HCT116 (cell line): ENCODE data around the gene SFRP2. TPM values are rescaled to one million over a fixed set of nuclear protein-coding genes. Genes with fewer than 3 reads are reported as not detected.

Source experiments
- ATAC-seq: fragments of 200-7000 bp; cut with Tn5 transposase; 2 replicates; pipeline ENCODE4 v1.9.1; 2020; ENCODE audit warnings: mild to moderate bottlenecking, moderate library complexity
- BruUV-seq: library from RNA; stranded (reverse); fragments of 400-500 nt; replicated peaks from 2 replicates; lab custom pipeline; 2021; lab: Mats Ljungman, UMichigan
- CTCF ChIA-PET: fragments of 300-600 bp; sonication (Branson Sonifier 250); formaldehyde crosslinking; loops from one replicate; lab custom pipeline; 2021; ENCODE audit warnings: antibody characterized with exemption; lab: Charles Lee
- POLR2A ChIA-PET: fragments of 300-600, 350-600 bp; sonication (Branson Sonifier 250); formaldehyde crosslinking; loops from one replicate; lab custom pipeline; 2021; ENCODE audit warnings: antibody characterized with exemption; lab: Charles Lee
- RAD21 ChIA-PET, 2 experiments: fragments of 300-600 bp; sonication (Branson Sonifier 250); formaldehyde crosslinking; loops; one replicate each; lab custom pipeline; 2023; ENCODE audit warnings: low total read pairs in 2 of 2; ENCODE audit not compliant: uncharacterized antibody in 2 of 2, unreplicated experiment in 2 of 2, low non-redundant PET in 1 of 2; lab: Charles Lee
- DNase-seq: peaks from one replicate; pipeline ENCODE4 v3.0.0-alpha.2; 2010; ENCODE audit warnings: low read depth, low spot score
- H2AFZ ChIP-seq: fragments of 200-600 bp; shearing (Covaris generic), sonication (generic); 2 replicates; pipeline ENCODE4 v1.6.1; 2017; ENCODE audit warnings: low read depth, mixed run types, mixed read lengths, antibody characterized with exemption, low read length; ENCODE audit not compliant: poor library complexity, severe bottlenecking
- H3K27ac ChIP-seq: 2 replicates; pipeline ENCODE4 v1.5.1; 2012; ENCODE audit warnings: low read depth, low read length
- H3K27me3 ChIP-seq: fragments of 200-600 bp; sonication (generic); 2 replicates; pipeline ENCODE4 v1.6.1; 2016; ENCODE audit warnings: mixed run types, low read length, mixed read lengths; ENCODE audit not compliant: insufficient read depth
- H3K36me3 ChIP-seq, 2 experiments: fragments of 200-500 bp in 1 of 2; fragments of 200-600 bp in 1 of 2; sonication (Bioruptor generic) in 1 of 2; sonication (generic) in 1 of 2; 2 replicates each; pipeline versions ENCODE4 v1.5.1 to v1.6.1; 2014 to 2016; ENCODE audit warnings: low read length in 2 of 2, inconsistent platforms in 1 of 2, mixed read lengths in 1 of 2, mixed run types in 1 of 2; ENCODE audit not compliant: insufficient read depth in 2 of 2, control insufficient read depth in 1 of 2
- H3K4me1 ChIP-seq, 2 experiments: fragments of 200-600 bp in 1 of 2; sonication (generic) in 1 of 2; 2 replicates each; pipeline versions ENCODE4 v1.5.1 to v1.6.1; 2012 to 2017; ENCODE audit warnings: low read length in 2 of 2, inconsistent platforms in 1 of 2, mild to moderate bottlenecking in 1 of 2, mixed read lengths in 1 of 2, mixed run types in 1 of 2, moderate library complexity in 1 of 2; ENCODE audit not compliant: insufficient read depth in 2 of 2, control insufficient read depth in 1 of 2
- H3K4me2 ChIP-seq: fragments of 200-600 bp; sonication (generic); 2 replicates; pipeline ENCODE4 v1.6.1; 2017; ENCODE audit warnings: mixed run types, low read length, mixed read lengths
- H3K4me3 ChIP-seq, 2 experiments: fragments of 200-600 bp in 1 of 2; sonication (generic) in 1 of 2; replicated peaks in 1 of 2; 2 replicates each; pipeline ENCODE4 v1.5.1; 2011 to 2016; ENCODE audit warnings: low read length in 2 of 2, control low read depth in 1 of 2, low read depth in 1 of 2, mild to moderate bottlenecking in 1 of 2, mixed read lengths in 1 of 2, mixed run types in 1 of 2
- H3K79me2 ChIP-seq: fragments of 200-600 bp; sonication (generic); 2 replicates; pipeline ENCODE4 v1.6.1; 2017; ENCODE audit warnings: mild to moderate bottlenecking, mixed run types, low read length, moderate library complexity, mixed read lengths; ENCODE audit not compliant: insufficient read depth
- H3K9ac ChIP-seq: fragments of 200-600 bp; sonication (generic); 2 replicates; pipeline ENCODE4 v1.6.1; 2016; ENCODE audit warnings: low read length, mixed read lengths
- H3K9me2 ChIP-seq: fragments of 200-600 bp; sonication (generic), shearing (Covaris generic); 2 replicates; pipeline ENCODE4 v1.6.1; 2017; ENCODE audit warnings: mixed run types, mild to moderate bottlenecking, moderate library complexity; ENCODE audit not compliant: insufficient read depth
- H3K9me3 ChIP-seq, 2 experiments: fragments of 200-500 bp in 1 of 2; fragments of 200-600 bp in 1 of 2; sonication (Bioruptor generic) in 1 of 2; sonication (generic) in 1 of 2; 2 replicates each; pipeline ENCODE4 v1.6.1; 2014 to 2017; ENCODE audit warnings: low read length in 2 of 2, mixed read lengths in 2 of 2, inconsistent platforms in 1 of 2, low read depth in 1 of 2, mild to moderate bottlenecking in 1 of 2, mixed run types in 1 of 2, moderate library complexity in 1 of 2; ENCODE audit not compliant: control insufficient read depth in 1 of 2, insufficient read depth in 1 of 2
- H4K20me1 ChIP-seq: fragments of 200-600 bp; sonication (generic), shearing (Covaris generic); 2 replicates; pipeline ENCODE4 v1.6.1; 2017; ENCODE audit warnings: mixed run types, mild to moderate bottlenecking, moderate library complexity; ENCODE audit not compliant: insufficient read depth
- EGR1 ChIP-seq: IDR thresholded peaks from 2 replicates; pipeline ENCODE4 v1.6.1; 2012; ENCODE audit warnings: low read depth
- EZH2 ChIP-seq: fragments of 200-600 bp; sonication (generic); IDR thresholded peaks from 2 replicates; pipeline ENCODE4 v1.6.1; 2017; ENCODE audit warnings: antibody characterized with exemption, mixed run types
- FOSL1 ChIP-seq: IDR thresholded peaks from 2 replicates; pipeline ENCODE4 v1.6.1; 2012; ENCODE audit warnings: low read depth
- JUND ChIP-seq: IDR thresholded peaks from 2 replicates; pipeline ENCODE4 v1.6.1; 2012
- POLR2A ChIP-seq: IDR thresholded peaks from 2 replicates; pipeline ENCODE4 v1.7.0; 2011; ENCODE audit warnings: borderline replicate concordance; ENCODE audit not compliant: insufficient read depth, insufficient read length; ENCODE audit errors: extremely low read depth
- RAD21 ChIP-seq: IDR thresholded peaks from 2 replicates; pipeline ENCODE4 v1.6.1; 2012; ENCODE audit warnings: low read depth, mild to moderate bottlenecking
- REST ChIP-seq: IDR thresholded peaks from 2 replicates; pipeline ENCODE4 v1.6.1; 2012; ENCODE audit warnings: low read depth
- SP1 ChIP-seq: IDR thresholded peaks from 2 replicates; pipeline ENCODE4 v1.6.1; 2012; ENCODE audit warnings: low read depth
- SRF ChIP-seq: IDR thresholded peaks from 2 replicates; pipeline ENCODE4 v1.6.1; 2012; ENCODE audit warnings: low read depth
- ZBTB33 ChIP-seq: IDR thresholded peaks from 2 replicates; pipeline ENCODE4 v1.6.1; 2011; ENCODE audit warnings: mild to moderate bottlenecking, low read length, moderate library complexity; ENCODE audit not compliant: insufficient replicate concordance; ENCODE audit errors: extremely low read depth
- ZFX ChIP-seq: fragments of 450-650 bp; IDR thresholded peaks from 2 replicates; pipeline ENCODE4 v1.6.1; 2017
- intact Hi-C: fragments of 100-400 bp; cut with micrococcal nuclease; formaldehyde crosslinking; loops from 2 replicates; pipeline ENCODE4 v1.10.0; 2022
- total RNA-seq: library from RNA; stranded (reverse); gene quantifications from one replicate; pipeline ENCODE4 v1.2.1, GENCODE V29; 2021; ENCODE audit not compliant: unreplicated experiment

SFRP2 gene
- total RNA-seq, 1 experiment from 2014 or later: 0.22 TPM

- ChIA-PET CTCF (no interaction called here), RAD21 (no interaction called here), POLR2A (no interaction called here)
- H3K4me3 ChIP-seq: no peak overlapping the region
- no peaks in the 10 kb centered on the region for H3K9me3 ChIP-seq
- H3K79me2 ChIP-seq: no peaks in the 10 kb centered on the region
- no peaks in the 10 kb centered on the region for H3K27me3 ChIP-seq
- no TSS peak for BruUV-seq
- no peaks in the 10 kb centered on the region for H3K36me3 ChIP-seq
- intact Hi-C loops: no loop called here
- H3K27ac ChIP-seq: no peak overlapping the region
- H3K9me2 ChIP-seq: no peaks in the 10 kb centered on the region
- H3K4me1 ChIP-seq: no peaks in the 10 kb centered on the region
- TF ChIP-seq JUND (no peak), ZFX (no peak), EGR1 (no peak), REST (no peak), SP1 (no peak), SRF (no peak)
- H4K20me1 ChIP-seq: no peaks in the 10 kb centered on the region
- DNase-seq (no peak), ATAC-seq (no peak)
- no peak overlapping the region for H3K4me2 ChIP-seq
- H3K9ac ChIP-seq: no peak overlapping the region
- H2AFZ ChIP-seq: no peak overlapping the region
These were observed 49.7 kb upstream of the SFRP2 start for GRCh38 chr4:153838564-153838963.

- H3K79me2 ChIP-seq: no peaks in the 10 kb centered on the region
- H3K36me3 ChIP-seq: no peaks in the 10 kb centered on the region
- no peaks in the 10 kb centered on the region for H3K27me3 ChIP-seq
- H4K20me1 ChIP-seq: no peaks in the 10 kb centered on the region
- no peaks in the 10 kb centered on the region for H3K9me2 ChIP-seq
- ChIA-PET RAD21 (no interaction called here), POLR2A (no interaction called here), CTCF (no interaction called here)
- no peak overlapping the region for H3K4me3 ChIP-seq
- BruUV-seq: no TSS peak
- intact Hi-C loops: no loop called here
- no peak overlapping the region for H2AFZ ChIP-seq
- no peak overlapping the region for H3K9ac ChIP-seq
- ATAC-seq (no peak), DNase-seq (no peak)
- no peak overlapping the region for H3K4me2 ChIP-seq
- H3K4me1 ChIP-seq: no peaks in the 10 kb centered on the region
- H3K9me3 ChIP-seq: no peaks in the 10 kb centered on the region
- TF ChIP-seq FOSL1 (no peak), EZH2 (no peak), RAD21 (no peak), POLR2A (no peak), ZBTB33 (no peak), JUND (no peak)
- H3K27ac ChIP-seq: no peak overlapping the region
These were observed 46.0 kb upstream of the SFRP2 start for GRCh38 chr4:153834901-153835300.
